ENCODE measurements around the gene MSX2.

- TF ChIP-seq CTCF (IDR thresholded peaks at IDR 0.05): no peak
- no peak for TF ChIP-seq YY1 (IDR thresholded peaks at IDR 0.05; ENCODE audit: low read depth)
- TF ChIP-seq FOXJ3 (CRISPR knock-in tag; IDR thresholded peaks at IDR 0.05): no peak
- TF ChIP-seq EP300 (IDR thresholded peaks at IDR 0.05; ENCODE audit: borderline replicate concordance in 1 of 2, low read depth in 1 of 2, low read length in 1 of 2): no peak
- TF ChIP-seq USF1 (IDR thresholded peaks at IDR 0.05; ENCODE audit: borderline replicate concordance, low read depth): no peak
- TF ChIP-seq NRF1 (IDR thresholded peaks at IDR 0.05; ENCODE audit: low read depth, low read length): no peak
- no peak for TF ChIP-seq SMC3 (IDR thresholded peaks at IDR 0.05; ENCODE audit: low read depth, low read length)
- no peak for TF ChIP-seq JUND (IDR thresholded peaks at IDR 0.05)
- no peak for TF ChIP-seq USF2 (IDR thresholded peaks at IDR 0.05; ENCODE audit: borderline replicate concordance, low read depth, low read length)
- no peak for TF ChIP-seq RXRA (IDR thresholded peaks at IDR 0.05; ENCODE audit: borderline replicate concordance, low read depth)
- TF ChIP-seq POLR2AphosphoS5 (IDR thresholded peaks at IDR 0.05; ENCODE audit: low read depth, low read length): no peak
- no peak for TF ChIP-seq CHD2 (IDR thresholded peaks at IDR 0.05; ENCODE audit: low read length, partially characterized antibody)
- no peak for TF ChIP-seq RFX5 (IDR thresholded peaks at IDR 0.05; ENCODE audit: low read length)
These were observed 31.4 kb upstream of the MSX2 start for GRCh38 chr5:174692982-174693422.

All from SK-N-SH (cell line).